Loucy (cell line): ENCODE measurements around the gene BTD.

ENCODE experiments used
- CTCF ChIP-seq: fragments of 200-600 bp; sonication (generic); conservative IDR thresholded peaks from 2 replicates; pipeline ENCODE4 v1.5.1; 2014; ENCODE audit warnings: mild to moderate bottlenecking, antibody characterized with exemption, low read length
- EZH2phosphoT487 ChIP-seq: fragments of 200-600 bp; IDR thresholded peaks from 2 replicates; pipeline ENCODE4 v1.6.1; 2018; ENCODE audit warnings: antibody characterized with exemption, mild to moderate bottlenecking, moderate library complexity, borderline replicate concordance

- TF ChIP-seq CTCF (no peak), EZH2phosphoT487 (no peak)
Measured at GRCh38 chr3:15595955-15596354, 5.6 kb upstream of the BTD start.
